Gastrocnemius medialis (tissue), 4 donors: ENCODE data around the gene SLC10A7.

Experiments
- CTCF ChIP-seq, 5 experiments: fragments of 450-650 bp in 3 of 5; fragments of 200-600 bp in 2 of 5; sonication (generic) in 2 of 5; IDR thresholded peaks in 4 of 5; conservative IDR thresholded peaks in 1 of 5; 1 replicate in 4 of 5; 2 replicates in 1 of 5; pipeline ENCODE4 v1.5.1; 2016 to 2019; ENCODE audit warnings: antibody characterized with exemption in 5 of 5, mild to moderate bottlenecking in 3 of 5, moderate library complexity in 3 of 5
- POLR2A ChIP-seq, 2 donors: fragments of 450-650 bp; IDR thresholded peaks; one replicate each; pipeline ENCODE4 v1.6.1; 2017; ENCODE audit warnings: antibody characterized with exemption in 2 of 2, mild to moderate bottlenecking in 2 of 2, moderate library complexity in 2 of 2

- TF ChIP-seq CTCF (IDR thresholded peaks at IDR 0.05 in 4 of 5, conservative IDR thresholded peaks at IDR 0.05 in 1 of 5) (no peak), POLR2A (IDR thresholded peaks at IDR 0.05) (no peak)
Observed at GRCh38 chr4:146327859-146328650, 193.7 kb downstream of the SLC10A7 start.
